ENCODE measurements around the gene EXOSC5.

DNA sequence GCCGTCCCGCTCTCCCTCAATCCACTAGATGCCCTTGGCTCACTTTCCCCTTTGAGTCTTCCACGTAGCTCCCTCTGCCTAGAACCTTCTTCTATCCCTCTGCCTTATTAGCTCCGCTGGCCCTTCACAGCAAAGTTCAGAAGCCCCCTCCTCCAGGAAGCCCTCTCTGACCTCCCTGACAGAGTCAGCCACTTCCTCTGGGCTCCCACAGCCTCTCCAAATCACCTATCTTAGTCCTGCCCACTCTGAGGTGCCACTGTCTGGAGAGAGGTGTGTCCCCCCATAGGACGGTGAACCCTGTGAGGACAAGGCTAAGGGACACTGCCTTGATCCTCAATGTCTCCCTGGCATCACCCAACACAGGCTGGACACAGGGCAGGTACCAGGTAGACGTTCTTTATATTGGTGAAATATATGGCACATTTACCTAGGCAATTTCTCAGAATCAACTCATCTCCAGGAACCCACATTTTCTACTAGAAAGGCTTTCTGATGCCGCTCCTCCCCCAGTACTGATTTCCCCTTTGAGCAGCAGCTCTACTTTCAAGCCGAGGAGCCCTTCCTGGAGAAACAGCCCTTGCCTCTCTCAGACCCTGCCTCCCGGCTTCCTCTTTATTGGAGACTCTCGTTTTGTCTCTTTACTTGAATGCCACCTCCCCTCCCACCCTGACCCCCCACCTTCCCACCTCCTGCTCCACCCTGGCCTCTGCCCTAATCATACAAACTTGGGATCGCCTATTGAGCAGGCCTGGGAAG, 40.0 kb downstream of the EXOSC5 start:
- TF ChIP-seq, protein P1, sequence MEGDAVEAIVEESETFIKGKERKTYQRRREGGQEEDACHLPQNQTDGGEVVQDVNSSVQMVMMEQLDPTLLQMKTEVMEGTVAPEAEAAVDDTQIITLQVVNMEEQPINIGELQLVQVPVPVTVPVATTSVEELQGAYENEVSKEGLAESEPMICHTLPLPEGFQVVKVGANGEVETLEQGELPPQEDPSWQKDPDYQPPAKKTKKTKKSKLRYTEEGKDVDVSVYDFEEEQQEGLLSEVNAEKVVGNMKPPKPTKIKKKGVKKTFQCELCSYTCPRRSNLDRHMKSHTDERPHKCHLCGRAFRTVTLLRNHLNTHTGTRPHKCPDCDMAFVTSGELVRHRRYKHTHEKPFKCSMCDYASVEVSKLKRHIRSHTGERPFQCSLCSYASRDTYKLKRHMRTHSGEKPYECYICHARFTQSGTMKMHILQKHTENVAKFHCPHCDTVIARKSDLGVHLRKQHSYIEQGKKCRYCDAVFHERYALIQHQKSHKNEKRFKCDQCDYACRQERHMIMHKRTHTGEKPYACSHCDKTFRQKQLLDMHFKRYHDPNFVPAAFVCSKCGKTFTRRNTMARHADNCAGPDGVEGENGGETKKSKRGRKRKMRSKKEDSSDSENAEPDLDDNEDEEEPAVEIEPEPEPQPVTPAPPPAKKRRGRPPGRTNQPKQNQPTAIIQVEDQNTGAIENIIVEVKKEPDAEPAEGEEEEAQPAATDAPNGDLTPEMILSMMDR (IDR thresholded peaks at IDR 0.05): no peak
- no peak for TF ChIP-seq POLR2A (IDR thresholded peaks at IDR 0.05)

Data from body of pancreas (tissue), 4 donors.